Measurements from ENCODE around the gene JAK3. TPM values are rescaled to one million over a fixed set of nuclear protein-coding genes. Genes with fewer than 3 reads are reported as not detected.
A peak's percentile ranks its signal among the peaks of the same experiment; 100 is the strongest.
"Not testable (repeated sequence)": the region's sequence is repeated elsewhere in the genome, so short reads cannot be mapped to it uniquely, and the experiment has no call there.

Gene JAK3
- polyA plus RNA-seq, 2 of the 4 experiments (the other 2 are of a cell fraction) = 0.31 to 0.89 TPM

DNA sequence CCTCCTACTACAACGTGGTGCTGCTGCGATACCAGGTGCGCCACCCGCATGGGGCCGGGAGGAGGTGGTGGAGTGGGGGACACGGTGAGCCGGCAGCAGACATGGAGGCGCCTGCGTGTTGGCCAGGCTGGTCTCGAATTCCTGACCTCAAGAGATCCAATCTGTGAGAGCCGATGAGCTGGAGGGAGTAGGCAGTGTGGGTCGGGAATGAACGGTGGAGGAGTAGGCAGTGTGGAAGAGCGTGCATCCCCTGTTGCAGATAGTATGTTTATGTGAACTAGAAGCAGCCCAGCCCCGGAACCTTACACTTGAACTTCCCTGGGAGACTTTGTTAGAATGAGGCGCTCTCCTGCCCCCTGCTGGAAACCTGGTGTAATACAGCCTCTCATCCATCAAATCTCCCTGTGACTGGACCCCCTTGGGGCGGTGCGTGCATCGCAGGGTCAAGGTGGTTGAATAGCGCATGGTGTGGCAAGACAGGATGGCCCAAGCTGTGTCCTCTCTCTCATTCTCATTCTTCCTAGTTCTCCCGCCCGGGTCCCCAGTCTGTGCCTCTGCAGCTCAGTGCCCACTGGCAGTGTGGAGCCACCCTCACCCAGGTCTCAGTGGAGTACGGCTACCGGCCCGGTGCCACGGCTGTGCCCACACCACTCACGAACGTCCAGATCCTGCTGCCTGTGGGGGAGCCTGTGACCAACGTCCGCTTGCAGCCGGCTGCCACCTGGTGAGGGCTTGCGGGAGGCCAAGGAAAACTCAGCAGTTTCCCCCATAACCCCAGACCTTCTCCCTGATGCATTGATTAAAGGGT lies 63.4 kb downstream of the JAK3 start:
- FAIRE-seq (no peak), ATAC-seq (peak; percentile 42 to 70), DNase-seq (ENCODE audit: low read depth in 1 of 2, low spot score in 1 of 2) (peak; percentile 70 to 76)
- CTCF ChIA-PET = interaction anchor here (0.5 to 3.9 kb wide), 21 partner anchors 7 to 524 kb away, joined by 3 to 19 read pairs (median 3); partner anchors contain the start of genes B3GNT3 and FCHO1
- WGBS (ENCODE audit: missing lambda C conversion rate) = 39% methylated on average over 15 of the region's 32 CpGs
- Histone ChIP-seq H3K4me2 (no peak overlapping the region), H3K27ac (0 out of 6 replicates have a peak overlapping the region, but pooled peaks of 1 of the 2 experiments have one; percentile 41), H3K4me3 (no peak overlapping the region), H3K9me3 (no peaks in the 10 kb centered on the region), H3K4me1 (peaks cover 4% of the 10 kb centered on the region; the same call in 1 of the 3 replicates)
- TF ChIP-seq, protein P1, sequence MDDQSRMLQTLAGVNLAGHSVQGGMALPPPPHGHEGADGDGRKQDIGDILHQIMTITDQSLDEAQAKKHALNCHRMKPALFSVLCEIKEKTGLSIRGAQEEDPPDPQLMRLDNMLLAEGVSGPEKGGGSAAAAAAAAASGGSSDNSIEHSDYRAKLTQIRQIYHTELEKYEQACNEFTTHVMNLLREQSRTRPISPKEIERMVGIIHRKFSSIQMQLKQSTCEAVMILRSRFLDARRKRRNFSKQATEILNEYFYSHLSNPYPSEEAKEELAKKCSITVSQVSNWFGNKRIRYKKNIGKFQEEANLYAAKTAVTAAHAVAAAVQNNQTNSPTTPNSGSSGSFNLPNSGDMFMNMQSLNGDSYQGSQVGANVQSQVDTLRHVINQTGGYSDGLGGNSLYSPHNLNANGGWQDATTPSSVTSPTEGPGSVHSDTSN (IDR thresholded peaks at IDR 0.05) = no peak
- TF ChIP-seq RAD21 (conservative IDR thresholded peaks at IDR 0.05 in 1 of 2, IDR thresholded peaks at IDR 0.05 in 1 of 2) (peak; percentile 55 to 58), SMC3 (IDR thresholded peaks at IDR 0.05) (peak; percentile 39; the same call in 1 of the 3 replicates)
- TF ChIP-seq, protein P2, sequence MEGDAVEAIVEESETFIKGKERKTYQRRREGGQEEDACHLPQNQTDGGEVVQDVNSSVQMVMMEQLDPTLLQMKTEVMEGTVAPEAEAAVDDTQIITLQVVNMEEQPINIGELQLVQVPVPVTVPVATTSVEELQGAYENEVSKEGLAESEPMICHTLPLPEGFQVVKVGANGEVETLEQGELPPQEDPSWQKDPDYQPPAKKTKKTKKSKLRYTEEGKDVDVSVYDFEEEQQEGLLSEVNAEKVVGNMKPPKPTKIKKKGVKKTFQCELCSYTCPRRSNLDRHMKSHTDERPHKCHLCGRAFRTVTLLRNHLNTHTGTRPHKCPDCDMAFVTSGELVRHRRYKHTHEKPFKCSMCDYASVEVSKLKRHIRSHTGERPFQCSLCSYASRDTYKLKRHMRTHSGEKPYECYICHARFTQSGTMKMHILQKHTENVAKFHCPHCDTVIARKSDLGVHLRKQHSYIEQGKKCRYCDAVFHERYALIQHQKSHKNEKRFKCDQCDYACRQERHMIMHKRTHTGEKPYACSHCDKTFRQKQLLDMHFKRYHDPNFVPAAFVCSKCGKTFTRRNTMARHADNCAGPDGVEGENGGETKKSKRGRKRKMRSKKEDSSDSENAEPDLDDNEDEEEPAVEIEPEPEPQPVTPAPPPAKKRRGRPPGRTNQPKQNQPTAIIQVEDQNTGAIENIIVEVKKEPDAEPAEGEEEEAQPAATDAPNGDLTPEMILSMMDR (IDR thresholded peaks at IDR 0.05) = peak; percentile 64
- POLR2A ChIA-PET = no interaction called here

DNA sequence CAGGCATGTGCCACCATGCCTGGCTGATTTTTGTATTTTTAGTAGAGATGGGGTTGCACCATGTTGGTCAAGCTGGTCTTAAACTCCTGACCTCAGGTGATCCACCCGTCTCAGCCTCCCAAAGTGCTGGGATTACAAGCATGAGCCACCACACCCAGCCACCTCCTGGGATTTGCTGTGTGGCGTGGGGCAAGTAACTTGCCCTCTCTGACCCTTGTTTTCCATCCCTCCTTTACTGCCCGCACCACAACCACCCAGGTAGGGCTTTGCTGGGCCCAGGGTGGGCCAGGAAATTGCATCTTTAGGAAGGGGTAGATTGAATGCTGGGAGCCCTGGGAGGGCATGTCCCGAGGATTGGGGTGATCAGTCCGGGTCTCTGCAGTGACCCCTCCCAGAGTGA lies 64.1 kb downstream of the JAK3 start:
- ATAC-seq; H3K4me1 ChIP-seq; POLR2A ChIA-PET; FAIRE-seq; H3K4me2 ChIP-seq; H3K4me3 ChIP-seq; H3K9me3 ChIP-seq; DNase-seq (ENCODE audit: low read depth in 1 of 2, low spot score in 1 of 2): not testable (repeated sequence)
- 91% methylated on average over 3 of the region's 5 CpGs for WGBS (ENCODE audit: missing lambda C conversion rate)
- 0 out of 6 replicates have a peak overlapping the region, but pooled peaks of 1 of the 2 experiments have one; percentile 41 for H3K27ac ChIP-seq
- CTCF ChIA-PET = interaction anchor here (0.9 to 3.9 kb wide), 15 partner anchors 8 to 524 kb away, joined by 3 to 19 read pairs (median 4); partner anchors contain the start of genes B3GNT3 and FCHO1

DNA sequence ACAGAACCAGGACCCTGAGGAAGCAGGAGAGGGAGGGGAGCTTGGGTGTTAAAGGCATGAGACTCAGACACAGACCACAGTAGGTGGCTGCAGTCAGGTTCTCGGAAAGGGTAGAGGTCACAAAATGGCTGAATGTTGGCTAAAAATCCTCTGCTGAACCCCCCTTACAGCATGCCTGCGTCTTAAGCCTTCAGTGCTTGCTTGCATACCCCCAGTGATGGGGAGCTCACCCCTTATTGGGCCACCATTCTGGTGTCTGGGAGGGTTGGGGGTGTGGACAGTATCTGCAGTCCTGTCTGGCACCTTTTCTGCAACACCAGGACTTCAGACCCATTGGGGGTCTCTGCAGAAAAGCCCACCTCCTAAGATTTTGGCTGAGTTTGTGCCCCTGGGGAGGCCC lies 67.0 kb downstream of the JAK3 start:
- TF ChIP-seq KDM5A (IDR thresholded peaks at IDR 0.05) (no peak), ZFP36 (IDR thresholded peaks at IDR 0.05; ENCODE audit: borderline replicate concordance, partially characterized antibody) (peak; percentile 52)
- POLR2A ChIA-PET = no interaction called here
- 96% methylated on average over 2 of the region's 2 CpGs for WGBS (ENCODE audit: missing lambda C conversion rate)
- DNase-seq (ENCODE audit: low read depth in 1 of 2, low spot score in 1 of 2) (no peak), ATAC-seq (no peak), FAIRE-seq (no peak)
- CTCF ChIA-PET = interaction anchor here (0.9 kb wide), 1 partner anchor 79 kb away, joined by 4 read pairs; the partner anchor contains the start of gene RPL18A
- Histone ChIP-seq H3K4me1 (peaks cover 4% of the 10 kb centered on the region; the same call in 1 of the 3 replicates), H3K27ac (no peak overlapping the region), H3K4me3 (no peak overlapping the region), H3K4me2 (no peak overlapping the region), H3K9me3 (no peaks in the 10 kb centered on the region)

DNA sequence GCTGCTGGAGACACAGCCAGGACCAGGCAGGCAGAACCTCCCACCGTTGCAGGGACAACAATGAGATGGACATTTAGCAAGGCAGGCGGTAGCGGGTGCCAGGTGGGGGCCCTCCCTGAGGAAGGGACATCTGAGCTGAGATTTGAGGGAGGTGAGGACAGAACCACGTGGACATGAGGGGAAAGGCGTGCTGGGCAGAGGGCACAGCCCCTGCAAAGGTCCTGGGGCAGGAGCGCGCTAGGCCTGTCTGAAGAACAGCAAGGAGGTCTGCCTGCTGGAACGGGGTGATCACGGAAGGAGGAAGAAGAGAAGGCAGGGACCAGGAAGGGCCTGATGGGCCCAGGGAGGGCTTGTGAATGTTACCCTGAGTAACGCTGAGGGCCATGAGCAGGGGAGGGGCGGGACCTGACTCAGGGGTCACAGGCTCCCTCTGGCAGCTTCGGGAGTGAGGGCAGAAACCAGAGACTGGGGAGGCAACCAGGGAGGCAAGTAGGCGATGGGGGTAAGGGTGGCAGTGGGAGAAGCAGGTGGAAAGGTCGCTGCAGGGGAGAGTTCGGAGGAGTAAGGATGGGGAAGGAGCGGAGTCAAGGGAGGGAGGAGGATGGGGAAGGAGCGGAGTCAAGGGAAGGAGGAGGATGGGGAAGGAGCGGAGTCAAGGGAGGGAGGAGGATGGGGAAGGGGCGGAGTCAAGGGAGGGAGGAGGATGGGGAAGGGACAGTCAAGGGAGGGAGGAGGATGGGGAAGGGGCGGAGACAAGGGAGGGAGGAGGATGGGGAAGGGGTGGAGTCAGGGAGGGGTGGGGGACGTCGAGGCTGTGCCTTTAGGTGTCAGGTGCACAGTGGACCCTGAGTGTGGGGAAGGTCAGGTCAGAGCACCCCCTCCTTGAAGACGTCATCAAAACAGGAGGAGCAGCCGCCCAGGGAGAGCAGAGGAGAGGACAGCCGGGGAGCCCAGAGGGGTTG lies 68.5 kb downstream of the JAK3 start:
- DNase-seq (ENCODE audit: low read depth in 1 of 2, low spot score in 1 of 2) (peak; percentile 52 to 90), FAIRE-seq (no peak), ATAC-seq (peak; percentile 45 to 52)
- peaks cover 4% of the 10 kb centered on the region; the same call in 1 of the 3 replicates for H3K4me1 ChIP-seq
- ChIA-PET POLR2A (no interaction called here), CTCF (interaction anchor here (2.0 kb wide), 1 partner anchor 13 kb away, joined by 4 read pairs; no protein-coding TSS in a partner anchor)
- peak overlapping the region; percentile 99 for H3K4me2 ChIP-seq
- H3K4me3 ChIP-seq = peak overlapping the region; percentile 56
- TF ChIP-seq SREBF2 (IDR thresholded peaks at IDR 0.05) = no peak
- peak; percentile 79; the same call in 1 of the 2 replicates for TF ChIP-seq HDAC2 (IDR thresholded peaks at IDR 0.05)
- TF ChIP-seq KDM1A (IDR thresholded peaks at IDR 0.05; ENCODE audit: low read depth) = peak; percentile 91
- TF ChIP-seq, protein P3, sequence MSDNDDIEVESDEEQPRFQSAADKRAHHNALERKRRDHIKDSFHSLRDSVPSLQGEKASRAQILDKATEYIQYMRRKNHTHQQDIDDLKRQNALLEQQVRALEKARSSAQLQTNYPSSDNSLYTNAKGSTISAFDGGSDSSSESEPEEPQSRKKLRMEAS (IDR thresholded peaks at IDR 0.05) = peak; percentile 42
- no peaks in the 10 kb centered on the region for H3K9me3 ChIP-seq
- H3K27ac ChIP-seq = peak overlapping the region; percentile 77 to 93
- 16% methylated on average over 19 of the region's 25 CpGs for WGBS (ENCODE audit: missing lambda C conversion rate)
